H1 (cell line): Measurements from ENCODE around the gene SIGLEC7. TPM values are rescaled to one million over a fixed set of nuclear protein-coding genes. Genes with fewer than 3 reads are reported as not detected.

ENCODE experiments used
- CTCF ChIA-PET: fragments of 300-600 bp; sonication (Branson Sonifier 250); formaldehyde crosslinking; loops from one replicate; lab custom pipeline; 2021; ENCODE audit not compliant: partially characterized antibody; lab: Charles Lee
- POLR2A ChIA-PET: fragments of 300-600 bp; sonication (Branson Sonifier 250); formaldehyde crosslinking; loops from one replicate; lab custom pipeline; 2021; ENCODE audit warnings: inconsistent platforms; ENCODE audit not compliant: partially characterized antibody; lab: Charles Lee
- DNase-seq, 2 experiments: peaks; one replicate each; pipeline versions ENCODE4 v3.0.0 to v3.0.0-alpha.2; 2010 to 2022; ENCODE audit warnings: low spot score in 2 of 2, low read depth in 1 of 2, mixed read lengths in 1 of 2
- FAIRE-seq: peaks from 2 replicates; lab custom pipeline; 2011; peaks lifted over from hg19 to GRCh38; lab: Jason Lieb, UNC
- H2AFZ ChIP-seq: 2 replicates; pipeline ENCODE4 v1.8.1; 2012; ENCODE audit warnings: low read length, inconsistent platforms
- H2AK5ac ChIP-seq: 2 replicates; pipeline ENCODE4 v1.6.1; 2013; ENCODE audit warnings: low read depth, low read length
- H2BK120ac ChIP-seq: replicated peaks from 2 replicates; pipeline ENCODE3; 2013; ENCODE audit warnings: low read depth, low read length, inconsistent platforms
- H2BK12ac ChIP-seq: 2 replicates; pipeline ENCODE4 v1.6.1; 2013; ENCODE audit warnings: low read depth, low read length
- H2BK15ac ChIP-seq: 2 replicates; pipeline ENCODE4 v1.6.1; 2013; ENCODE audit warnings: low read length
- H2BK20ac ChIP-seq: 2 replicates; pipeline ENCODE4 v1.6.1; 2013; ENCODE audit warnings: low read length
- H2BK5ac ChIP-seq: 2 replicates; pipeline ENCODE4 v1.6.1; 2013; ENCODE audit warnings: low read depth, low read length
- H3K14ac ChIP-seq: 2 replicates; pipeline ENCODE4 v1.6.1; 2013; ENCODE audit warnings: inconsistent platforms; ENCODE audit not compliant: insufficient read length
- H3K18ac ChIP-seq: 2 replicates; pipeline ENCODE4 v1.6.1; 2013; ENCODE audit warnings: low read length; ENCODE audit errors: extremely low read depth
- H3K23ac ChIP-seq: 2 replicates; pipeline ENCODE4 v1.6.1; 2013; ENCODE audit warnings: inconsistent platforms; ENCODE audit not compliant: insufficient read length
- H3K23me2 ChIP-seq: 2 replicates; pipeline ENCODE4 v1.6.1; 2013; ENCODE audit warnings: low read depth, low read length
- H3K27ac ChIP-seq: 2 replicates; pipeline ENCODE4 v1.6.1; 2011; ENCODE audit warnings: low read depth, low read length, inconsistent platforms
- H3K27me3 ChIP-seq, 4 experiments: replicated peaks in 1 of 4; 1 replicate in 1 of 4; 2 replicates in 3 of 4; pipeline versions ENCODE4 v1.6.1 to v1.8.1; 2011 to 2013; ENCODE audit warnings: low read length in 3 of 4, mild to moderate bottlenecking in 3 of 4, inconsistent platforms in 2 of 4, mixed read lengths in 2 of 4, moderate library complexity in 1 of 4; ENCODE audit not compliant: control insufficient read depth in 3 of 4, insufficient read depth in 3 of 4; ENCODE audit errors: extremely low read depth in 1 of 4
- H3K36me3 ChIP-seq, 4 experiments: 2 replicates each; pipeline versions ENCODE4 v1.6.1 to v1.8.1; 2011 to 2013; ENCODE audit warnings: mild to moderate bottlenecking in 4 of 4, low read length in 3 of 4, moderate library complexity in 2 of 4, control low read depth in 1 of 4, inconsistent platforms in 1 of 4; ENCODE audit not compliant: insufficient read depth in 4 of 4, control insufficient read depth in 2 of 4
- H3K4ac ChIP-seq: replicated peaks from 2 replicates; pipeline ENCODE3; 2013; ENCODE audit warnings: low read length, low read depth, mixed read lengths, inconsistent platforms; ENCODE audit not compliant: insufficient read length
- H3K4me1 ChIP-seq, 4 experiments: replicated peaks in 1 of 4; 1 replicate in 1 of 4; 2 replicates in 3 of 4; pipeline versions ENCODE4 v1.6.1 to v1.8.1; 2011 to 2013; ENCODE audit warnings: low read length in 3 of 4, inconsistent platforms in 2 of 4, mixed read lengths in 1 of 4; ENCODE audit not compliant: insufficient read depth in 4 of 4, control insufficient read depth in 3 of 4
- H3K4me2 ChIP-seq, 2 experiments: 2 replicates each; pipeline versions ENCODE4 v1.6.1 to v1.8.1; 2011 to 2013; ENCODE audit warnings: low read depth in 2 of 2, low read length in 2 of 2, control low read depth in 1 of 2, inconsistent platforms in 1 of 2, mild to moderate bottlenecking in 1 of 2; ENCODE audit not compliant: insufficient read depth in 1 of 2
- H3K4me3 ChIP-seq, 4 experiments: fragments of 200-600, 300-600 bp in 1 of 4; sonication (generic), shearing (Covaris generic), sonication (Bioruptor Twin) in 1 of 4; 2 replicates each; pipeline versions ENCODE4 v1.5.1 to v1.8.1; 2011 to 2016; ENCODE audit warnings: low read length in 4 of 4, low read depth in 3 of 4, control low read depth in 2 of 4, inconsistent platforms in 2 of 4, mild to moderate bottlenecking in 2 of 4, mixed read lengths in 1 of 4, moderate library complexity in 1 of 4; ENCODE audit not compliant: insufficient read depth in 2 of 4; ENCODE audit errors: extremely low read depth in 1 of 4
- H3K56ac ChIP-seq: replicated peaks from 2 replicates; pipeline ENCODE3; 2013; ENCODE audit warnings: low read depth, mild to moderate bottlenecking, mixed read lengths, low read length, inconsistent platforms; ENCODE audit not compliant: insufficient read length
- H3K79me1 ChIP-seq: 2 replicates; pipeline ENCODE4 v1.6.1; 2013; ENCODE audit warnings: low read depth, low read length, control low read depth
- H3K79me2 ChIP-seq, 2 experiments: 2 replicates each; pipeline versions ENCODE4 v1.6.1 to v1.8.1; 2012 to 2013; ENCODE audit warnings: low read length in 2 of 2, mild to moderate bottlenecking in 2 of 2, inconsistent platforms in 1 of 2; ENCODE audit not compliant: insufficient read depth in 2 of 2, control insufficient read depth in 1 of 2
- H3K9ac ChIP-seq, 4 experiments: replicated peaks in 1 of 4; 1 replicate in 1 of 4; 2 replicates in 3 of 4; pipeline versions ENCODE4 v1.6.1 to v1.8.1; 2011 to 2013; ENCODE audit warnings: low read depth in 3 of 4, low read length in 3 of 4, control low read depth in 2 of 4, mild to moderate bottlenecking in 2 of 4, moderate library complexity in 2 of 4, inconsistent platforms in 1 of 4; ENCODE audit errors: extremely low read depth in 1 of 4
- H3K9me3 ChIP-seq, 2 experiments: 2 replicates each; pipeline versions ENCODE4 v1.6.1 to v1.8.1; 2012 to 2013; ENCODE audit warnings: mild to moderate bottlenecking in 2 of 2, moderate library complexity in 2 of 2, control low read depth in 1 of 2, inconsistent platforms in 1 of 2, low read depth in 1 of 2, low read length in 1 of 2, mixed read lengths in 1 of 2; ENCODE audit not compliant: insufficient read depth in 2 of 2
- H4K20me1 ChIP-seq, 2 experiments: replicated peaks in 1 of 2; 2 replicates each; pipeline versions ENCODE3 to v1.8.1; 2011 to 2013; ENCODE audit warnings: inconsistent platforms in 2 of 2, low read length in 2 of 2, mild to moderate bottlenecking in 1 of 2; ENCODE audit not compliant: insufficient read depth in 2 of 2, control insufficient read depth in 1 of 2
- H4K5ac ChIP-seq: 2 replicates; pipeline ENCODE4 v1.6.1; 2013; ENCODE audit warnings: low read length, low read depth, mixed read lengths, inconsistent platforms; ENCODE audit not compliant: insufficient read length
- H4K8ac ChIP-seq: 2 replicates; pipeline ENCODE4 v1.8.0; 2013; ENCODE audit warnings: mild to moderate bottlenecking, moderate library complexity, low read length, inconsistent platforms; ENCODE audit not compliant: insufficient read depth; ENCODE audit errors: extremely low read depth
- H4K91ac ChIP-seq: replicated peaks from 2 replicates; pipeline ENCODE3; 2013; ENCODE audit warnings: low read length, mixed read lengths, inconsistent platforms; ENCODE audit not compliant: insufficient read length
- BACH1 ChIP-seq: IDR thresholded peaks from 2 replicates; pipeline ENCODE4 v1.6.1; 2012; ENCODE audit warnings: low read length, improper control_type of control experiment
- BCL11A ChIP-seq, 2 experiments: IDR thresholded peaks; one replicate each; pipeline ENCODE4 v1.6.1; 2011; ENCODE audit warnings: low read depth in 2 of 2, low read length in 2 of 2, mild to moderate bottlenecking in 2 of 2
- BRCA1 ChIP-seq: IDR thresholded peaks from 2 replicates; pipeline ENCODE4 v1.6.1; 2012; ENCODE audit warnings: low read depth, low read length, improper control_type of control experiment
- CBX5 ChIP-seq: fragments of 300-800, 300-1000 bp; sonication (generic); IDR thresholded peaks from 2 replicates; pipeline ENCODE4 v1.7.1; 2016; ENCODE audit warnings: antibody characterized with exemption, low read length, low read depth
- CHD2 ChIP-seq: IDR thresholded peaks from 2 replicates; pipeline ENCODE4 v1.6.1; 2012; ENCODE audit warnings: low read length, improper control_type of control experiment
- EGR1 ChIP-seq: IDR thresholded peaks from 2 replicates; pipeline ENCODE4 v1.6.1; 2011; ENCODE audit warnings: low read depth, low read length, borderline replicate concordance
- EP300 ChIP-seq, 2 experiments: IDR thresholded peaks; 1 replicate in 1 of 2; 2 replicates in 1 of 2; pipeline ENCODE4 v1.6.1; 2011 to 2012; ENCODE audit warnings: low read depth in 2 of 2, low read length in 2 of 2, mild to moderate bottlenecking in 2 of 2, borderline replicate concordance in 1 of 2, inconsistent platforms in 1 of 2, moderate library complexity in 1 of 2
- GABPA ChIP-seq: IDR thresholded peaks from 2 replicates; pipeline ENCODE4 v1.6.1; 2011; ENCODE audit warnings: mild to moderate bottlenecking, low read length, moderate library complexity, borderline replicate concordance; ENCODE audit not compliant: insufficient read depth
- JUN ChIP-seq: IDR thresholded peaks from 2 replicates; pipeline ENCODE4 v1.6.1; 2011; ENCODE audit warnings: low read depth, mild to moderate bottlenecking, improper control_type of control experiment, low read length
- JUND ChIP-seq: IDR thresholded peaks from 2 replicates; pipeline ENCODE4 v1.6.1; 2011; ENCODE audit warnings: mild to moderate bottlenecking, improper control_type of control experiment, low read length
- RFX5 ChIP-seq: IDR thresholded peaks from 2 replicates; pipeline ENCODE4 v1.6.1; 2011; ENCODE audit warnings: low read depth, low read length, improper control_type of control experiment, borderline replicate concordance
- SUZ12 ChIP-seq: fragments of 200-600 bp; sonication (generic); IDR thresholded peaks from 2 replicates; pipeline ENCODE4 v1.6.1; 2012; ENCODE audit warnings: mild to moderate bottlenecking, inconsistent platforms, low read length, moderate library complexity, mixed read lengths
- YY1 ChIP-seq: IDR thresholded peaks from 2 replicates; pipeline ENCODE4 v1.6.1; 2011; ENCODE audit warnings: low read depth, mild to moderate bottlenecking, low read length
- ZNF274 ChIP-seq: IDR thresholded peaks from 2 replicates; pipeline ENCODE4 v1.7.0; 2012; ENCODE audit warnings: low read length, borderline replicate concordance; ENCODE audit errors: extremely low read depth
- WGBS, 2 experiments: shearing (Covaris generic) in 1 of 2; methylation state at CpG; one replicate each; pipeline versions ENCODE4 v1.1.6 to v1.1.7; 2013 to 2015; ENCODE audit warnings: low lambda C conversion rate in 2 of 2, mixed read lengths in 2 of 2, inconsistent platforms in 1 of 2, low coverage in 1 of 2, missing lambda C conversion rate in 1 of 2; ENCODE audit not compliant: insufficient replicate concordance in 2 of 2, insufficient coverage in 1 of 2, insufficient read length in 1 of 2; ENCODE audit errors: extremely low coverage in 1 of 2, missing lambda C conversion rate in 1 of 2; 5-methylcytosine and 5-hydroxymethylcytosine counted together
- polyA plus RNA-seq, 7 experiments: library from polyadenylated mRNA; depleted of rRNA in 3 of 7; stranded (reverse) in 5 of 7; unstranded in 2 of 7; fragments of >200 nt in 5 of 7; fragments of 200-250 nt in 2 of 7; gene quantifications; 1 replicate in 5 of 7; 2 replicates in 1 of 7; 4 replicates in 1 of 7; pipeline versions ENCODE4 v1.2.1 to v1.2.3, GENCODE V29; 2011 to 2013; ENCODE audit warnings: missing spikeins in 2 of 7, mixed read lengths in 2 of 7
- total RNA-seq: library from RNA; stranded (reverse); fragmentation: NEBNext Ultra II Directional; extraction: Animal tissue kit (Norgen Biotek cat#: 25700); gene quantifications from 2 replicates; pipeline ENCODE4 v1.2.1, GENCODE V29; 2021

Gene SIGLEC7
- total and polyA plus RNA-seq, 2 of the 8 experiments (the other 6 are each of a cell fraction or from before 2014, with no cell fraction given) = not detected

DNA sequence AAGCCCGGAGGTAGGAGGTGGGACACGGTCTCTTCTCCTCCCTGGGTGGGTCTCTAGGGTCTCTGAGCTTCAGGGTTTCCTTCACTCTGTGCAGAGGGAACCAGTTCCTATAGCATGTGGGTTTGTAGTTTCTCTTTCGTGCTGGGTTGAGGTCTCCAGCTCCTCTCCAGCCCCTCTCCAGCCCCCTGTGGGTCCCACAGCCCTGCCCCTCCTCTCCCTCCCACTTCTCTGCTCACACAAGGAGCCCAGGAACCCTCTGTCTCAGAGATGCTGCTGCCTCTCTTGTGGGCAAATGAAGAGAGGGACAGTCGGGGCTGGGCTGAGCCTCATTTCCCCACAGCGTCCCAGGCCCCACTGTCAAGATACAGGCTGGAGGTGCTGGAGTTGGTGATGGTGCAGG lies 1.4 kb downstream of the SIGLEC7 start:
- WGBS, 2 experiments = 65% methylated on average over 2 of the region's 5 CpGs; no CpG with 5 or more reads in 1 of the 2 experiments
- CTCF ChIA-PET = interaction anchor here (6.9 kb wide), 1 partner anchor 14 kb away, joined by 62 read pairs; no protein-coding TSS in a partner anchor
- no peak overlapping the region for H2BK12ac ChIP-seq

More for the DNA sequence above, 1.4 kb downstream of the SIGLEC7 start:
- TF ChIP-seq GABPA (no peak), EP300 (IDR thresholded peaks at IDR 0.05; ENCODE audit: borderline replicate concordance in 1 of 2, low read depth in 2 of 2, low read length in 2 of 2) (no peak), JUN (no peak), CHD2 (no peak), RFX5 (no peak), YY1 (no peak), CBX5 (no peak), BACH1 (no peak), EGR1 (no peak), JUND (no peak), ZNF274 (no peak), SUZ12 (no peak), BCL11A (IDR thresholded peaks at IDR 0.05; ENCODE audit: low read depth in 2 of 2, low read length in 2 of 2) (no peak), BRCA1 (no peak)
- Histone ChIP-seq H2BK20ac (no peak overlapping the region), H3K18ac (no peak overlapping the region), H3K9ac (no peak overlapping the region), H3K36me3 (no peaks in the 10 kb centered on the region), H2AFZ (no peak overlapping the region), H4K20me1 (no peaks in the 10 kb centered on the region), H4K91ac (no peak overlapping the region), H3K79me2 (no peaks in the 10 kb centered on the region), H3K27me3 (no peaks in the 10 kb centered on the region), H3K56ac (no peak overlapping the region), H3K79me1 (no peaks in the 10 kb centered on the region), H3K4me1 (peaks cover 4 to 14% (median 8%) of the 10 kb centered on the region in 4 experiments; a peak in 5 of 7 replicates), H2BK5ac (no peak overlapping the region), H4K8ac (no peak overlapping the region), H3K9me3 (no peaks in the 10 kb centered on the region), H3K4me3 (no peak overlapping the region), H2BK120ac (no peak overlapping the region), H3K4ac (no peak overlapping the region), H3K14ac (no peak overlapping the region), H4K5ac (no peak overlapping the region), H2AK5ac (no peak overlapping the region), H3K27ac (no peak overlapping the region), H2BK15ac (no peak overlapping the region), H3K23ac (no peak overlapping the region), H3K4me2 (no peak overlapping the region), H3K23me2 (no peaks in the 10 kb centered on the region)
- DNase-seq (no peak), FAIRE-seq (no peak)
- POLR2A ChIA-PET = no interaction called here
